Activated CD4-positive, alpha-beta T cell treated with anti-CD3 and anti-CD28 coated beads, Interleukin-2, amount 50 U/mL, for 16 hours (primary cell): Measurements from ENCODE around the gene ITGA2B.
"Not testable (repeated sequence)": the region's sequence is repeated elsewhere in the genome, so short reads cannot be mapped to it uniquely, and the experiment has no call there.

ENCODE experiments used
- DNase-seq: peaks from one replicate; pipeline ENCODE4 v3.0.0-alpha.2; 2020

The ITGA2B gene

GRCh38 chr17:44389281-44389680, at the start of gene ITGA2B:
TSS of gene ITGA2B (minus strand) at chr17:44389649. CDS start at chr17:44389473, 176 bp downstream.
- no peak for DNase-seq

GRCh38 chr17:44439168-44439567, 49.7 kb upstream of the ITGA2B start:
- DNase-seq, result no peak

GRCh38 chr17:44438636-44439035, 49.2 kb upstream of the ITGA2B start:
- peak; percentile 33 for DNase-seq

- DNase-seq, result no peak
Observed at GRCh38 chr17:44436336-44436735, 46.9 kb upstream of the ITGA2B start.

GRCh38 chr17:44432254-44433157, 43.1 kb upstream of the ITGA2B start:
- DNase-seq, result no peak

- DNase-seq, result peak; percentile 45
Observed at GRCh38 chr17:44424828-44425461, 35.5 kb upstream of the ITGA2B start.

GRCh38 chr17:44417553-44417952, 28.1 kb upstream of the ITGA2B start:
- DNase-seq, result peak; percentile 77

GRCh38 chr17:44416558-44417289, 27.3 kb upstream of the ITGA2B start:
- no peak for DNase-seq

GRCh38 chr17:44414394-44415155, 25.1 kb upstream of the ITGA2B start:
- DNase-seq, result no peak

GRCh38 chr17:44409309-44410028, 20.0 kb upstream of the ITGA2B start:
- DNase-seq, result no peak

- no peak for DNase-seq
Observed at GRCh38 chr17:44408786-44409185, 19.3 kb upstream of the ITGA2B start.

GRCh38 chr17:44402564-44403172, 13.2 kb upstream of the ITGA2B start:
- DNase-seq, result peak; percentile 75

- DNase-seq, result peak; percentile 18
Observed at GRCh38 chr17:44400226-44400847, 10.9 kb upstream of the ITGA2B start.

GRCh38 chr17:44398692-44399691, 9.5 kb upstream of the ITGA2B start:
- DNase-seq, result no peak

- no peak for DNase-seq
Observed at GRCh38 chr17:44397479-44398440, 8.3 kb upstream of the ITGA2B start.

GRCh38 chr17:44396946-44397345, 7.5 kb upstream of the ITGA2B start:
- no peak for DNase-seq

- DNase-seq, result no peak
Observed at GRCh38 chr17:44394833-44395232, 5.4 kb upstream of the ITGA2B start.

GRCh38 chr17:44394112-44394511, 4.7 kb upstream of the ITGA2B start:
- DNase-seq, result not testable (repeated sequence)
